KG1 (cell line): ENCODE results near the gene DCLRE1C.
"Not testable (repeated sequence)": the region's sequence is repeated elsewhere in the genome, so short reads cannot be mapped to it uniquely, and the experiment has no call there.

Experiments
- DNase-seq: peaks from one replicate; lab custom pipeline; 2025; lab: John Stamatoyannopoulos, UW

DCLRE1C gene

DNA sequence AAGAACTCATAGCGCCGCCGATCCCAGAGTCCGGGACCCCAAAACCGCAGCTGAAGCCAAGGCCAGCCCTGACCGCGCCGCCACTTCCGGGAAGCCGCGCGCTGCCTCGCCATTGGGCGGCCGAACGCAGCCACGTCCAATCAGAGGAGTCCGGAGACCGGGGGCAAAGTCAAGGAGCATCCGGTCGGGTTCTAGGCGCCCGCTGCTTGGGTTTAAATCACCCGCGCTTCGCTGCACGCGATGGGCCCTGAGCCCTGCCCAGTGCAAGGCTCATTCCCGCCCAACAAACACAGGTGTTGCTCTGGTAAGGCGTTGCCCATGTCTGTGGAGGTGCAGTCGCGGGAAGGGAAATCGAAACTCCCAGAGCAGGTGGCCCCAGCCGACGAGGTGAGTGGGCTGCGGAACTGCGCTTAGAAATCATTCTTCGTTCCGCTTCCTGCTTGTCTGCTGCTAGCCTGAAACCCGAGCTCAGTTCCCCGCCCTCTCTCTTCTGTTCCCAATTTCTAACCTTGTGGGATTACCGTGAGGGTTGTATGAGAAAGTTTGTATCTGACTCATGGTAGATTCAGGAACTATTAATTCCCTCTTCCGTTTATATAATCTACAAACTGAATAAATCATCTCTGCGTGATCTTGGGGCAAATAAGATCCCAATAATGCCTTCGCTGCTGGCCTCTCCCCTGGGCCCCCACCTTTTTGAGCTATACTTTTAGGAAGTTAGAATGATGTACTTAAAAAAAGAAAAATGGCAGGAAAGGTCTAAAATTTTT is at the start of gene DCLRE1C:
TSS of gene DCLRE1C (minus strand) at position 96 of the 770 bp plus-strand sequence. CDS start at position 10, 86 bp downstream.
- peak; percentile 87 for DNase-seq

DNA sequence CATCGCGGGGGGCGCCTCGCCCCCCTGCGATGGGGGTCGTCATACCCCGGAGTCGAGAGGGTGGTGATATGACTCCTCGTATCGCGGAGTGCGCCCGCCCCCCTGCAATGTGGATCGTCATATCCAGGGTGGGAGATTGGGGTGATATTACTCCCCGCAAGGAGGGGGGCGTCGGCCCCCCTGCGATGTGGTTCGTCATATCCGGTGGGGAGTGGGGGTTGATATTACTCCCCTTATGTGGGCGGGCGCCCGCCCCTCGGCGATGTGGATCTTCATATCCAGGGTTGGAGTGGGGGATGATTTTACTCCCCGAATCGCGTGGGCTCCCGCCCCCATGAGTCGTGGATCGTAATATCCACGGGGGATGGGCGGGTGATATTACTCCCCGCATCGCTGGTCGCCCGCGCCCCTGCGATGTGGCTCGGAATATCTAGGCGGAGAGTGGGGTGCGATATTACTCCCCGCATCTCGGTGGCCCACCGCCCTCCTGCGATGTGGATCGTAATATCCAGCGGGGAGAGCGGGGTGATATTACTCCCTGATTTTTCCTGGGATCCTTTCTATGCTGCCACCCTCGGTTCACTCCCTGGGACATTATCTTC is 42.2 kb upstream of the DCLRE1C start:
- no peak for DNase-seq

DNA sequence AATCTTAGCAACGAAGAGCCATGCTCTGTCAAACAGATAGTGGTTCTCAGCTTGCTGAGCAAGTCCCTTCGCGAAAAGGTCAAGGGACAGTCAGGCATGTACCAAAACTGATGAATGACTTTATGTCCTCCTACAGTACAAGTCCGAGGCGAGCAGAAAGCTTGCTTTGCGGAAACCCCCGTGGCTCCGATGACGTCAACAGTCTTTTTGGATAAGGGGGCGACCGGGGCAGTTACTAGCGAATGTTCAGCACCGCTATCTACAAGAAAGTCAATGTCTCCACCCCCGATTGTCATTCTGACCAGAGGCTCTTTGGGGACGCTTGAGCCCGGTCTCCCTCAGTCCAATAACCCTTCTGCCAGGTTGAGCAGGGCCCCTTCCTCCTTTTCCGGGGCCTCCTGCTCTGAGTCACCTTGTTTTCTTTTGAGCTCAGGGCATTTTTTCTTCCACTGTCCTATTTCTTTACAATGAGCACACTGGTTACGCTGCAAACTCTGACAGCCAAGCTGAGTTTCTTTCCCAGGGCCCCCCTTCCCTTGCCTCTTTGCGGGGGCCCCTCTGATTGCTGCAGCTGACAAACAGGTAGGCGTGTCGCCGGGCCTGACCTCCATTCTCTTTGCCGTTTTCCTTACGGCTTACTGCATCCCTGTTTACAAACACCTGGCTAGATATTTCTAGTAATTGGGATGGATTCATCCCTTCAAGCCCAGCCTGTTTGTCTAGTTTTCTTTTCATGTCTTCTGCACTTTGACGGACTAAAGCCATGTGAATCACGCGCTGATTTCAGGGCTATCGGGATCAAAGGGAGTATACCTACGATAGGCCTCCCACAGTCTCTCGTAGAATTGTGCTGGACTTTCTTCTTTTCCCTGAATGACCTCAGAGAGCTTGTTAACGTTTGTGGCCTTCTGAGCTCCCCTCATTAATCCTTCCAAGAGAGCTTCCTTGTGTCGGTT is 39.9 kb upstream of the DCLRE1C start:
- DNase-seq = not testable (repeated sequence)

DNA sequence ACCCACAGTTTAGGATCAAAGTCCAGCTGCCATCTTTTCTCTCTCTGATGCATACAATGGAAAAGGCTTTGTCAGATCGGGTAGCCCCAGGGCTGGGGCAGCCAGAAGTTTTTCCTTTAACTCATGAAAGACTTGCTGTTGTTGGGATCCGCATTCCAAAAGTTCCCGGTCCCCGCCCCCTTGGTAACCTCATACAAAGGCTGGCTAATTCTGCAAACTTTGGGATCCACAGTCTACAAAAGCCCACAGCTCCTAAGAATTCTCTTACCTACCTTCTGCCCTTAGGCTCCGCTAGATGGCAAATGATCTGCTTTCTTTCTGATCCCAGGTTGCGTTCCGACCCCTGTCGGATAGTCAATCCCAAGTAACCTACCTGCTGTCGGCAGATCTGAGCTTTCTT is 38.4 kb upstream of the DCLRE1C start:
- not testable (repeated sequence) for DNase-seq

DNA sequence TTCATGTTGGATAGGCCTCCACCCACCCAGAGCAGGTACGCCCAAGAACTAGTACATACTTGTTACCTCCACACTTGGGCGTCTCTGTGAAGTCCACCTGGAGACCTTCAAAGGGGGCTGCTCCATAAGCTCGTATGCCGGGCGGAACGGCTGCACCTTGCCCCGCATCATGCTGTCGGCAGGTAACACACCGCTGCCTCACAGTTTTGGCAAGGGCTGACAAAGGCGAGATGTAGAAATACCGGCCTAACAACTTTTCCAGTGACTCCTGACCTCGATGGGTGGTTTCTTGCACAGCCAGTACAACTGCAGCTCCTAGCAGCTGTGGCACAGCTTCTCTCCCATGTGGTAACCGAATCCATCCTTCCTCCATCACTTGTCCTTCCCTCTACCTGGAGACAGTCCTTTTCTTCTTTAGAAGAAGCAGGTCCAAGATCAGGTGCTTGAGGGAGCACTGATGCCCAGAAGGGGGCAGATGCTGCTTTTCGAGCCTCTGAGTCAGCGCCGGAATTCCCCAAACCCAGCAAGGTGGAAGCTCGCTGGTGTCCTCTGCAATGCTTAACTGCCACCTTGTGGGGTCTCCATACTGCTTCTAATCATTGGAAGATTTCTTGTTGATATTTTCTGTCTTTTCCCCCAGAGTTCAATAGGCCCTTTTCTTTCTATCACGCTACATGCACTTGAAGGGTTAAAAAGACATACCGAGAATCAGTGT is 37.3 kb upstream of the DCLRE1C start:
- not testable (repeated sequence) for DNase-seq

DNA sequence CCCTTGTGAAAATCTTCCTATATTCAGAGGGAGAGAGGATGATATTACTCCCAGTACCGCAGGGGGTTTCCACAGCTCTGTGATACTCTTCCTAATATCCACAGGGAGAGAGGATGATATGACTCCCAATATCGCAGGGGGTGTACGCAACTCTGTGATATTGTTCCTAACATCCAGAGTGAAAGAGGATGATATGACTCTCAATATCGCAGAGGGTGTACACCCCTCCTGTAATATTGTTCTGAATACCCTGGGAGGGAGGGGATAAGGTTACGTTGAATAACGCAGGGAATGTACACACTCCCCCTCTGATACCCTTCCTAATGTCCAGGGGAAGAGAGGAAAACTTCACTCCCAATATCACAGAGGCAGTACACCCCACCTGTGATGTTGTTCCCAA is 35.7 kb upstream of the DCLRE1C start:
- DNase-seq = not testable (repeated sequence)

DNA sequence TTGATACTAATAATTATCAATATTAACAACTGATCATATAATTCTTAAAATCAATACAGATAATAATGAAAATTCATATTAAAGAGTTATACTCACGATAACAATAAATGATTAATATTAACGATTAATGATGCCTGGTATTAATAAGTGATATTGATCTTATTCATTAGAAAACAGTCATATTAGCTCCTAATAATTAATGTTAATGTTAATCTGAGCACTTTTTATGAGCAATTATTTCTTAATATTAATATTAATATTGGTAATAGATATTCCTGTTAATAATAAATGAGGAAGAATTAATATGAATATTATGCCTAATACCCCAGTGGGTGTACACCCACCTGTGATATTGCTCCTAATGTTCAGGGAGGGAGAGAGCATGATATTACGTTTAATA is 28.8 kb upstream of the DCLRE1C start:
- no peak for DNase-seq

DNA sequence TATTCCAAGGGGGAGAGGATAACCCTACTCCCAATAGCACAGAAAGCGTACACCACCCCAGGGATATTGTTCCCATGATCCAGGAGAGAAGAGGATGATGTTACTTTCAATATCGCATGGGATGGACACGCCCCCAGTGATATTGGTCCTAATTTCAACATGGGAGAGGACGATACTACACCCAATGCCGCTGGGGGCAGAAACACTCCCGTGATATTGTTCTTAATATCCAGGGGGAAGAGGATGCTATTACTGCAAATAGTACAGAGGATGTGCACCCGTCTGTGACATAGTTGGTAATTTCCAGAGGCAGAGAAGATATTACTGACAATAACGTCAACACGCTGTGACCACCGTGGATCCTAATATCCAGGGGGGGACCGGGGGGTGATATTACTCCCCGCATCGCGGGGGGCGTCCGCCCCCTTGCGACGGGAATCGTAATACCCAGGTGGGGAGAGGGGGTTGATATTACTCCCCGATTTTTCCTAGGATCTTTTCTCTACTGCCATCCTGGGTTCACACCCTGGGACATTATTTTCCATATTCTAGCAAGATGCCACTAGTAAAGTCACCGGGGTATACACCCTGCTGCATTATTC is 21.9 kb upstream of the DCLRE1C start:
- no peak for DNase-seq

DNA sequence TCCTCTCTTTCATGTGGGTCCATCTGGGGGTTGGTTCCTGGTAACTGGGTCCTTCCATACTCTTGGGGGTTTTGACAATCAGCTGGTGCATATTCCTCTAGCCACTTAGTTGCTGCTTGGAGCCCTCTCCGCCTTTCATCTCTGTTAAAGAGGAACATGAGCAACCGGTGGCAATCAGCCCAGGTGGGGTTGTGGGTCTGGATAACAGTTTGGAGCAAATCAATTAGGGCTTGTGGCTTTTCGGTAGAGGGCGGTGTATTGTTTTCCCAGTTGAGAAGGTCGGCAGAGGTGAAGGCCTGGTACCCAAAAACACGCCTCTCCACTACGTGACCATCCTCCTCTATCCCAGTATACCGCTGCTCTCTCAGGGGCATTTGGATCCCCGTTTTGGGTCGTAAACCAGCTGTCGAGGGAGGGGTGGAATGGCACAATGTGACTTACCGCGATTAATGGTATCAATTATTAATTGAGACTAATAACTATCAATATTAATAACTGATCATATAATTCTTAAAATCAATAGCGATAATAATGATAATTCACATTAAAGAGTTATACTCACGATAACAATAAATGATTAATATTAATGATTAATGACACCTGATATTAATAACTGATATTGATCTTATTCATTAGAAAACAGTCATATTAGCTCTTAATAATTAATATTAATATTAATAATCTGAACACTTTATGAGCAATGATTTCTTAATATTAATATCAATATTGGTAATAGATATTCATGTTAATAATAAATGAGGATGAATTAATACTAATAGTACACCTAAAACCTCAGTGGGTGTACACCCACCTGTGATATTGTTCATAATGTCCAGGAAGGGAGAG is 20.5 kb upstream of the DCLRE1C start:
- DNase-seq = not testable (repeated sequence)

DNA sequence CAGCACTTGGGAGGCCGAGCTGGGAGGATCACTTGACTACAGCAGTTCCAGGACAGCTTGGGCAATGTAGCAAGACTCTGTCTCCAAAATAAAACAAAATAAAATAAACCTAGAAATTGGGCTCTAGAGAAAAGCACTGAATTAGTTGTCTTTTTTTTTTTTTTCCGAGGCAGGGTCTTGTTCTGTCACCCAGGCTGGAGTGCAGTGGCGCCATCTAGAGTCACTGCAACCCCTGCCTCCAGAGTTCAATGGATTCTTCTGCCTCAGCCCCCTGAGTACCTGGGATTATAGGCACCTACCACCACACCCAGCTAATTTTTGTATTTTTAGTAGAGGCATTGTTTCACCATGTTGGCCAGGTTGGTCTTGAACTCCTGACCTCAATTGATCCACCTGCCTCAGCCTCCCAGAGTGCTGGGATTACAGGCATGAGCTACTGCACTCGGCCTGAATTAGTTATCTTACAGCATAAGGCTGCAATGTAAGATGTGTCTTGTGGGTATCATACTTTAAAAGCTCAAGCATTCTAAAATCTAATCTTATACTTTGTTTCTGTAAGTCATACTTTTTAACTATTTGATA is 18.1 kb upstream of the DCLRE1C start:
- DNase-seq = no peak

DNA sequence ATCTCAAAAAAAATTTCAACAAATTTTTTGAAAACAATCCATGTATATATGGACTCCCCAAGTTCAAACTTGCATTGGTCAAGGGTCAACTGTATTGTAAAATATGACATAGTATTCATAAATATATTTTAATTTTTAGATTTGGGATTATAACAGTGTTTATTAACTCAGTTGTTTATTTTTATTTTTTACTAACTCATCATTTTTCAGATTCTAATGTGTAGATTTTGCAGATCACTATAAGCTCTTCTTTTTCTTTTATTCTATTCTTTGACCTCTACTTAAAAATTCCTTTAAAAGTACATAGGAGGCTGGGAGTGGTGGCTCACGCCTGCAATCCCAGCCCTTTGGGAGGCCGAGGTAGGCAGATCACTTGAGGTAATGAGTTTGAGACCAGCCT is 14.0 kb upstream of the DCLRE1C start:
- DNase-seq = no peak

DNA sequence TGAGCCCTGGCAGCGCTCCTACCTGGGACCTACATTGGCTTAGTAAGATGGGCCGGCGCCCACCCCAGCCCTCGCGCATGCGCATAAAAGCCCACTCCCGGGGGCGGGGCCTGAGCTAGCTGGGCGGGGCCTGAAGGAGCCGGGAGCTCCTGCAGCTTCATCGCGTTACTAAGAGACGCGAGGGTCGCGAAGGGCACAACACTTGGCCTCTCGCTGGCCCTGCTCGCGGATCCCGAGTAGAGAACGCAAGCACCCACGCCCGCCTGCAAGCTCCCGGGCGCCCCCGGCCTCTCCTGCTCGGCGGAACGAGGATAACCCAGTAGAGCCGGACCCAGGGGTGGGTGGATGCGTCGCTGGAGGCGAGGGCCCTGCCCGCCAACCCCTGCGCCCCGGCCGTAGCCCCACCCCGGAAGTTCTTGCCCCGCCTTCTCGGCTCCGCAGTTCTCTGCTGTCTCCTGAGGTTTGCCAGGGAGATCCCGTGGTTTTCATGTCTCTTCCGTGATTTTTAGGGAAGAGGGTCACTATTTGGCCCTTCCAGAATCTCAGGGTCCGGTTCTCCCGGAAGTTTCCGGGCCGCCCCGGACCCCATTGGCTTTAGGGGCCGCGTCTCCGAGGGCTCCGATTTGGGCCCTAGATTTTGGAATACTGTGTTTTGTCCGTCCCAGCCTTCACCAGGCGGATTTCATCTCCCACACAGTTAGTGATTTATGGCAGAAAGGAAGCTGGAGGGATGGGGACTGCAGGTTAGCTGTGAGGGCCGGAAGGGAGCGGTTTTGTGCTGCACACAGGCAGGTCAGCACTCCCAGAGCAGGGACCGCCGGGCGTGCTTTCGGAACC is 5.5 kb upstream of the DCLRE1C start, which contains the start of gene MEIG1:
TSS of gene MEIG1 (plus strand) at position 168 of the 837 bp plus-strand sequence. CDS start 7,081 bp downstream, outside the sequence.
- peak; percentile 79 for DNase-seq

DNA sequence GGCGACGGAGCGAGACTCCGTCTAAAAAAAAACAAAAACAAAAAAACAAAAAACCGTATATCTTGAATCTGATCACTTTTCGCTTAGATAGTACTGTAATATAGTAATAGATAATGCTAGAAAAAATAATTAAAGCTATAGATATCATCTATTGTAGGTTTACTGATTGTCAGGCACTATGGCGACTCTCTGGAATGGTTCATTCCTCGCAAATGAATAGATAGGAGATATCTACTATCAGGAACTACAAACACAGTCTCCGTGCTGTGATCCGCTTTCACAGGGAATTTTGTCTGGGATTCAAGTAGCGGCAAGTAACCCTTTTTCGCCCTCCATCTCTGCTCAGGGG is 5.0 kb upstream of the DCLRE1C start:
- DNase-seq = no peak

DNA sequence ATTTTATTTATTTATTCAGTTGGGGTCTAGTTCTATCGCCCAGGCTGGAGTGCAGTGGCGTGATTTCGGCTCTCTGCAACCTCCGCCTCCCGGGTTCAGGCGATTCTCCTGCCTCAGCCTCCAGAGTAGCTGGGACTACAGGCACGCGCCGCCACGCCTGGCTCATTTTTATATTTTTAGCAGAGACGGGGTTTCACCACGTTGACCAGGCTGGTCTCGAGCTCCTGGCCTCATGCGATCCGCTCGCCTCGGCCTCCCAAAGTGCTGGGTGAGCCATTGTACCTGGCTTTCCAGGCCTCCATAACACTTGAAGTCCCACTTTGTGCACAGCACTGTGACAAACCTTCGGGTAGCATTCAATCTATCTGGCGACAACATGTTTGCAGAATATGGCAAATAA is 1.0 kb upstream of the DCLRE1C start:
- DNase-seq = no peak

DNA sequence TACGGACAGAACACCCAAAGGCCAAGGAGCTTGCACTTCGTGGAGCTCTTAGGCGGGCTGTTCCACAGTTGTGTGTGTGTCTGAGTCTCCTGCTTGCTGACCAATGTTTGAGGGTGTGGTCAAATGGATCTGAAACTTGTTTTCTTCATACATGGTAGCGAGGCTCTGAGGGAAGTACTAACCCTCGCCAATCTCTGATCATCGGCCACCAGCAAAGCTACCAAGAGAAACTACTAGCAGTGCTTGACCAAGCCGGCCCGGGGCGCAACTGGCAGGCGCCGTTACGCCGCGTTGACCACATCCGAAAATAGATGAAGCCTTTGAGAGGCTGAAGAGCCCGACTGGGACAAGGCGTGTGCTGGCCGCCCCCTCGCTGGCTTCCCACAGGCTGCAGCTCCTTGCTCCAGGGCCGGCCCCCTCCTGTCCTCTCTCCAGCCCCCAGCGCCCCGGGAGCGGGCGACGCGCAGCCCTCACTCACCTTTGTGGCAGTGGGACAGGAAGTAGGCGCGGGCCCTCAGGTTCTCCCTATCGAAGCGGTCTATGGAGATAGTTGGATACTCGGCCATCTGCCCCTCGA is 384 bp downstream of the DCLRE1C start:
- DNase-seq = no peak

DNA sequence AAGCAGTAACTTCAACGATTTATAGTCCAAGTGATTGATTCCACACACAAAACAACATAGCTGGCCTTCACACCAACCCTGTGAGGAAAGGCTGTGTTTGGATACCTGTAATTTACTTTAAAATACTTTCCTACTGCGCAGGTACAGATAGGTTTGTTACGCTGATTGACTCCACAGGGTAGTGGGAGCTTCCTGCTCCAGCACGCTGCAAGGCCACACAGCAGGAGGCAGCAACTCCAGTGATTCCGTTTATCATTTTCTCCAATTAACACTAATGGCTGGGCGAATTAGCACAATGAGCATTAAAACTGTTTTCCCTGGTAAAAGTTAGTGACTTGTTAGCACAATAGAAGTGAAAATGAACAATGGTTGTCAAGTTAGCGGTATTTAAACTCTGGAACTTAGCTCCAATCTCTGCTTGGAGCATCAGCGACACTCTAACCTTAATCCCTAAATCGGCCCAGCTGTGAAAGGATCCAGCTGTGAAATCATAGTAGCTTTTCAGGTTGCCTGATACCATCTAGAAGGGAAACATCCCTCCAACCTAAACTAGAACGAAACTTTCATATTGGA is 959 bp downstream of the DCLRE1C start:
- no peak for DNase-seq

DNA sequence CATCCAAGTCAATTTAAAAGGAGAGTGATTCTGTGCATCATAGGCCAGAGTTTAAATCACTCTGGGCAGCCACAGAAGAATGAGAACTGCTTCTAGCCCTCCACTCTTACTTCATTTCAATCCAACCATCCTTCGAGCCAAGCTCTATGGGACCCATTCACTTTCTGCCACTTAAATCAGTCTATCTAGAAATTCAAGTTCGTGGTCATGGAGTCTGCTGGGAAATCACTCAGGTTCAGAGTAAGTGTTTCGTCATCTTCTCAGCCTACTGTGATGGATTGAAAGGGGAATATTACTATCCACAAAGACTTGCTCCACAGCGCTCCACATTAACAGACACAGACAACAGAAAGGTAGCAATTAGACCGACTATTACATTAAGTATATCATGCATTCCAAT is 4.6 kb downstream of the DCLRE1C start:
- no peak for DNase-seq

DNA sequence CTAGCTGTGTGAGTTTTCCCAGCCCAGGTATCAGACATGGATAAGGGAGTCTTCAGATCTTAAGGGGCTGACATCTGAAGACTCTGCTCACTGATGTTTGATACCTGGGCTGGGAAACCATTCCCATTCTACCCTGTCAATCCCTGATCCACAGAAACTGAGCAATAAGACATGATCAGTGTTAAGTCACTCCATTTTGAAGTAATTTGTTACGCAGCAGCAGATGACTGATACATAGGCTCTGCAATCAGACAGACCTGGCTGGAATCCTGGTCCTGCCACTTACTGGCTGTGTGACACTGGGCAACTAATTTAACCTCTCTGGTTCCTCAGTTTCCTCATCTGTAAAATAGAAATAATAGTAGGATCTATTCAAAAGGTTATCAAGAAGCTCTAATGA is 6.6 kb downstream of the DCLRE1C start:
- no peak for DNase-seq
